Measurements from ENCODE around the gene MLN. TPM values are rescaled to one million over a fixed set of nuclear protein-coding genes. Genes with fewer than 3 reads are reported as not detected.
A peak's percentile ranks its signal among the peaks of the same experiment; 100 is the strongest.

Gene MLN
- total RNA-seq, 1 donor = not detected

GRCh38 chr6:33848484-33848883 lies 44.7 kb upstream of the MLN start:
- H3K4me3 ChIP-seq (ENCODE audit: low read depth, low read length) = no peak overlapping the region
- DNase-seq (ENCODE audit: low read depth) = no peak
- TF ChIP-seq CTCF (IDR thresholded peaks at IDR 0.05; ENCODE audit: insufficient read depth, low read depth, low read length) = no peak

GRCh38 chr6:33847867-33848266 lies 44.1 kb upstream of the MLN start:
- no peak for TF ChIP-seq CTCF (IDR thresholded peaks at IDR 0.05; ENCODE audit: insufficient read depth, low read depth, low read length)
- DNase-seq (ENCODE audit: low read depth) = no peak
- no peak overlapping the region for H3K4me3 ChIP-seq (ENCODE audit: low read depth, low read length)

- no peak for TF ChIP-seq CTCF (IDR thresholded peaks at IDR 0.05; ENCODE audit: insufficient read depth, low read depth, low read length)
- no peak overlapping the region for H3K4me3 ChIP-seq (ENCODE audit: low read depth, low read length)
- DNase-seq (ENCODE audit: low read depth) = no peak
Observed at GRCh38 chr6:33847078-33847477, 43.3 kb upstream of the MLN start.

DNA sequence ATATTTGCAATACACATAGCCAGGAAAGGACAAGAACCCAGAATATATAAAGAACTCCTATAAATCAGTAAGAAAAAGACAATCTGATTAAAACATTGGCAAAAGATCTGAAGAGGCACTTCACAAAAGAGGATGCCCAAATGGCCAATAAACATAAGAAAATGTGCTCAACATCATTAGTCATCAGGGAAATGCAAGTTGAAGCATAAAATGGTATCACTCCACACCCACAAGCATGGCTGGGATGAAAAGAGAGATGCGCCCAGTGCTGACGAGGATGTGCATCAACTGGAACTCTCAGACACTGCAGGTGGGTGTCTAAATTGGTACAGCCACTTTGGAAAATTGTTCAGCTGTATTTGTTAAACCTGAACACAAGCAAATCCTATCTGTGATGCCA lies 42.4 kb upstream of the MLN start:
- H3K4me3 ChIP-seq (ENCODE audit: low read depth, low read length) = no peak overlapping the region
- no peak for DNase-seq (ENCODE audit: low read depth)
- TF ChIP-seq CTCF (IDR thresholded peaks at IDR 0.05; ENCODE audit: insufficient read depth, low read depth, low read length) = no peak

- DNase-seq (ENCODE audit: low read depth) = no peak
- H3K4me3 ChIP-seq (ENCODE audit: low read depth, low read length) = no peak overlapping the region
- no peak for TF ChIP-seq CTCF (IDR thresholded peaks at IDR 0.05; ENCODE audit: insufficient read depth, low read depth, low read length)
Observed at GRCh38 chr6:33845031-33845745, 41.4 kb upstream of the MLN start.

DNA sequence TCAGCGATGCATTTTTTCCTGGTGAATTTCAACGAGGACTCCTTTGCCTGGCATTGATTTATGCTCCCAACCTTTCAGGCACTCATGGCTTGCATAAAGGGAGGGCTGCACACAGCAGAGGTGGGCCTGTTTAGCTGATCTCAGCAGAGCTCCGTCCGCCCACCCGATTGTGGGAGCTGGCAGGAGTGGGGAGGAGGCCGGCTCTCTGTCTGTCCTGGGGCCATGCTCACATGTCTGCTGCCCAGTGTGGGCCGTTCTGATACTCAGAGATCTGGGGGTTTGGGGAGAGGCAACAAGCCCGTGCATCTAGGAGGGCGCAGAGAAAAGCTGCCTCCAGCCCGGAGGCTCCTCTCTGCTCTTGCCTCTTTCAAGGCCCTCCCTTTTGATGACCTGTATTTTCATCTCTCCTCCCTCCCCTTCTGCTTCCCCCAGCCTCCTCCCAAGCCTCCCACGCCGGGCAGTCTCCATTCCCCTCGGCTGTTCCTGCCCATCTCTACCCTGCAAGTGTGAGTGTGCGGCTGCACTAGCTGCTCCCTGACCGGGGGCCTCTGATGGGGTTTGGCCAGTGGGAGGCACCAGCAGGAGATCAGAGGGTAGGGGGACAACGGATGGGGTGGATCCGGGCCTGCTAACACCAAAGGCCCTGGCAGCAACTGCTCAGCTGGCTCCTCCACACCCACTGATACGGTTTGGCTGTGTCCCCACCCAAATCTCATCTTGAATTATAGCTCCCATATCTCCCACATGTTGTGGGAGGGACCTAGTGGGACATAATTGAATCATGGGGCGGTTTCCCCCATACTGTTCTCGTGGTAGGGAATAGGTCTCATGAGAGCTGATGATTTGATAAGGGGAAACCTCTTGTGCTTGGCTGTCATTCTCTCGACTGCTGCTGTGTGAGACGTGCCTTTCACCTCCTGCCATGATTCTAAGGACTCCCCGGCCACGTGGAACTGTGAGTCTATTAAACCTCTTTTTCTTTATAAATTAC lies 39.6 kb upstream of the MLN start:
- TF ChIP-seq CTCF (IDR thresholded peaks at IDR 0.05; ENCODE audit: insufficient read depth, low read depth, low read length) = no peak
- DNase-seq (ENCODE audit: low read depth) = peak; percentile 17
- H3K4me3 ChIP-seq (ENCODE audit: low read depth, low read length) = no peak overlapping the region

Measured in fibroblast of villous mesenchyme (primary cell).